ENCODE measurements around the gene OR13G1.

DNA sequence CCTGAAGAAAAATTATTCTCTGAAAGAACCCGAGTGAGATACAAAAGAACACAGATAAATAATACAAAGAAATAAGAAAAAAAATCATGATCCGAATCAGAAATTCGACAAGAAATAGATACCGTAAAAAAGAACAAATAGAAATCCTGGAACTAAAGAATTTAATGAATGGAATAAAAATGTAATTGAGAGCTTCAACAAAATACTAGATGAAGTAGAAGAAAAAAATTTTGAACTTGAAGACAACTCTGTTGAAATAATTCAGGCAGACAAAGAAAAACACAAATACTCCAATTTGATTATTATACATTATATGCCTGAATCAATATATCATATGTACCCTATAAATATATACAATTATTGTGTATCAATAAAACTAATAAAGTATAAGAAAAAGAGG lies 41.7 kb upstream of the OR13G1 start:
- TF ChIP-seq CTCF (IDR thresholded peaks at IDR 0.05; ENCODE audit: insufficient read depth, low read length): no peak
- TF ChIP-seq, protein P1, sequence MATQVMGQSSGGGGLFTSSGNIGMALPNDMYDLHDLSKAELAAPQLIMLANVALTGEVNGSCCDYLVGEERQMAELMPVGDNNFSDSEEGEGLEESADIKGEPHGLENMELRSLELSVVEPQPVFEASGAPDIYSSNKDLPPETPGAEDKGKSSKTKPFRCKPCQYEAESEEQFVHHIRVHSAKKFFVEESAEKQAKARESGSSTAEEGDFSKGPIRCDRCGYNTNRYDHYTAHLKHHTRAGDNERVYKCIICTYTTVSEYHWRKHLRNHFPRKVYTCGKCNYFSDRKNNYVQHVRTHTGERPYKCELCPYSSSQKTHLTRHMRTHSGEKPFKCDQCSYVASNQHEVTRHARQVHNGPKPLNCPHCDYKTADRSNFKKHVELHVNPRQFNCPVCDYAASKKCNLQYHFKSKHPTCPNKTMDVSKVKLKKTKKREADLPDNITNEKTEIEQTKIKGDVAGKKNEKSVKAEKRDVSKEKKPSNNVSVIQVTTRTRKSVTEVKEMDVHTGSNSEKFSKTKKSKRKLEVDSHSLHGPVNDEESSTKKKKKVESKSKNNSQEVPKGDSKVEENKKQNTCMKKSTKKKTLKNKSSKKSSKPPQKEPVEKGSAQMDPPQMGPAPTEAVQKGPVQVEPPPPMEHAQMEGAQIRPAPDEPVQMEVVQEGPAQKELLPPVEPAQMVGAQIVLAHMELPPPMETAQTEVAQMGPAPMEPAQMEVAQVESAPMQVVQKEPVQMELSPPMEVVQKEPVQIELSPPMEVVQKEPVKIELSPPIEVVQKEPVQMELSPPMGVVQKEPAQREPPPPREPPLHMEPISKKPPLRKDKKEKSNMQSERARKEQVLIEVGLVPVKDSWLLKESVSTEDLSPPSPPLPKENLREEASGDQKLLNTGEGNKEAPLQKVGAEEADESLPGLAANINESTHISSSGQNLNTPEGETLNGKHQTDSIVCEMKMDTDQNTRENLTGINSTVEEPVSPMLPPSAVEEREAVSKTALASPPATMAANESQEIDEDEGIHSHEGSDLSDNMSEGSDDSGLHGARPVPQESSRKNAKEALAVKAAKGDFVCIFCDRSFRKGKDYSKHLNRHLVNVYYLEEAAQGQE (IDR thresholded peaks at IDR 0.05; ENCODE audit: insufficient replicate concordance, low read depth): no peak
- TF ChIP-seq SPI1 (IDR thresholded peaks at IDR 0.05; ENCODE audit: borderline replicate concordance, low read depth): no peak
- no peak for TF ChIP-seq POLR2AphosphoS5 (IDR thresholded peaks at IDR 0.05; ENCODE audit: low read depth)
- no peak for TF ChIP-seq GABPA (IDR thresholded peaks at IDR 0.05; ENCODE audit: low read depth)

Measured in HL-60 (cell line).